NOMO-1 treated with DMSO at 0.1 percent for 48 hours (cell line): ENCODE measurements around the gene AKIRIN1.
"Not testable (repeated sequence)": the region's sequence is repeated elsewhere in the genome, so short reads cannot be mapped to it uniquely, and the experiment has no call there.

Experiments
- DNase-seq: peaks from one replicate; lab custom pipeline; 2025; ENCODE audit not compliant: unreplicated experiment; lab: John Stamatoyannopoulos, UW

The AKIRIN1 gene

GRCh38 chr1:39044762-39045161 is 53.7 kb downstream of the AKIRIN1 start:
- DNase-seq = no peak

GRCh38 chr1:39045231-39045630 is 54.2 kb downstream of the AKIRIN1 start:
- DNase-seq = no peak

- DNase-seq = no peak
These were observed 55.6 kb downstream of the AKIRIN1 start for GRCh38 chr1:39046613-39047210.

- no peak for DNase-seq
These were observed 56.5 kb downstream of the AKIRIN1 start for GRCh38 chr1:39047374-39048229.

- DNase-seq = no peak
These were observed 57.8 kb downstream of the AKIRIN1 start for GRCh38 chr1:39048745-39049370.

GRCh38 chr1:39050001-39050400 is 58.9 kb downstream of the AKIRIN1 start:
- DNase-seq = no peak

GRCh38 chr1:39051193-39051850 is 60.2 kb downstream of the AKIRIN1 start:
- not testable (repeated sequence) for DNase-seq

- DNase-seq = no peak
These were observed 60.9 kb downstream of the AKIRIN1 start for GRCh38 chr1:39051956-39052355.

GRCh38 chr1:39055213-39055710 is 64.2 kb downstream of the AKIRIN1 start:
- not testable (repeated sequence) for DNase-seq
